GM19324 (cell line): ENCODE results near the gene GBF1.

Experiments
- ATAC-seq: cut with Tn5 transposase; IDR thresholded peaks from one replicate; pipeline ENCODE4 v1.9.1; 2021; ENCODE audit warnings: mild to moderate bottlenecking, moderate library complexity; ENCODE audit not compliant: unreplicated experiment, low FRiP score

GBF1 gene

GRCh38 chr10:102418622-102419268 is 173.4 kb downstream of the GBF1 start, which contains the start of gene PSD:
PSD (minus strand) TSS chr10:102418785; CDS start chr10:102417038, 1,747 bp downstream.
- ATAC-seq = no peak

GRCh38 chr10:102419269-102420180 is 174.2 kb downstream of the GBF1 start:
- no peak for ATAC-seq

GRCh38 chr10:102420181-102420713 is 174.9 kb downstream of the GBF1 start:
- no peak for ATAC-seq

- peak; percentile 87 for ATAC-seq
Measured at GRCh38 chr10:102420714-102421506, 175.6 kb downstream of the GBF1 start, which contains the start of gene FBXL15. FBXL15 (plus strand) TSS chr10:102420836; CDS start chr10:102421130, 294 bp downstream.

- ATAC-seq = no peak
Measured at GRCh38 chr10:102421507-102421756, 176.1 kb downstream of the GBF1 start.

- ATAC-seq = no peak
Measured at GRCh38 chr10:102421757-102422512, 176.6 kb downstream of the GBF1 start.

- ATAC-seq = no peak
Measured at GRCh38 chr10:102422545-102423129, 177.3 kb downstream of the GBF1 start.

- no peak for ATAC-seq
Measured at GRCh38 chr10:102423372-102423968, 178.1 kb downstream of the GBF1 start.

- no peak for ATAC-seq
Measured at GRCh38 chr10:102424145-102424544, 178.8 kb downstream of the GBF1 start.

GRCh38 chr10:102424916-102425315 is 179.6 kb downstream of the GBF1 start:
- ATAC-seq = no peak

- no peak for ATAC-seq
Measured at GRCh38 chr10:102425444-102425843, 180.1 kb downstream of the GBF1 start.

- ATAC-seq = no peak
Measured at GRCh38 chr10:102426803-102427287, 181.5 kb downstream of the GBF1 start.

GRCh38 chr10:102429468-102429867 is 184.1 kb downstream of the GBF1 start:
- no peak for ATAC-seq

GRCh38 chr10:102431452-102432124 is 186.3 kb downstream of the GBF1 start:
- ATAC-seq = no peak
